Esophagus squamous epithelium (tissue), 5 donors: ENCODE data around the gene SPATA25. TPM values are rescaled to one million over a fixed set of nuclear protein-coding genes. Genes with fewer than 3 reads are reported as not detected.
A peak's percentile ranks its signal among the peaks of the same experiment; 100 is the strongest.

Experiments used
- DNase-seq: peaks from one replicate; lab custom pipeline; 2025; lab: John Stamatoyannopoulos, UW
- H3K27ac ChIP-seq, 4 donors: fragments of 200-600 bp; sonication (generic); one replicate each; pipeline ENCODE4 v1.5.1; 2016 to 2019; ENCODE audit warnings: mild to moderate bottlenecking in 1 of 4
- H3K27me3 ChIP-seq, 4 donors: fragments of 200-600 bp; sonication (generic); 1 replicate in 3 of 4; 2 replicates in 1 of 4; pipeline versions ENCODE4 v1.5.1 to v1.6.0; 2017 to 2021; ENCODE audit warnings: antibody characterized with exemption in 1 of 4
- H3K36me3 ChIP-seq, 3 donors: fragments of 200-600 bp; sonication (generic); one replicate each; pipeline ENCODE4 v1.5.1; 2016 to 2019
- H3K4me1 ChIP-seq, 3 donors: fragments of 200-600 bp; sonication (generic); one replicate each; pipeline ENCODE4 v1.5.1; 2017 to 2019
- H3K4me3 ChIP-seq, 4 donors: fragments of 200-600 bp; sonication (generic); 1 replicate in 3 of 4; 2 replicates in 1 of 4; pipeline ENCODE4 v1.5.1; 2016 to 2019; ENCODE audit warnings: mild to moderate bottlenecking in 2 of 4, moderate library complexity in 1 of 4
- H3K9me3 ChIP-seq, 3 donors: fragments of 200-600 bp; sonication (generic); one replicate each; pipeline ENCODE4 v1.5.1; 2016 to 2019
- POLR2A ChIP-seq, 4 donors: fragments of 450-650 bp; IDR thresholded peaks; one replicate each; pipeline ENCODE4 v1.6.1; 2017; ENCODE audit warnings: antibody characterized with exemption in 4 of 4, mild to moderate bottlenecking in 4 of 4, moderate library complexity in 3 of 4
- WGBS, 2 donors: methylation state at CpG; one replicate each; pipeline ENCODE4 v1.1.5; 2018; 5-methylcytosine and 5-hydroxymethylcytosine counted together
- intact Hi-C: fragments of 100-400 bp; cut with DNase I; formaldehyde crosslinking; loops from one replicate; pipeline ENCODE4 v1.15.0; 2022
- total RNA-seq, 4 donors: library from RNA; depleted of rRNA; stranded (reverse); fragments of >200 nt; gene quantifications; one replicate each; pipeline ENCODE4 v1.1.0, GENCODE V29; 2016
- TF ChIP-seq, protein P1 (sequence below), 6 experiments: fragments of 450-650 bp in 4 of 6; fragments of 200-600 bp in 2 of 6; sonication (generic) in 2 of 6; IDR thresholded peaks; one replicate each; pipeline ENCODE4 v1.5.1; 2016 to 2019; ENCODE audit warnings: antibody characterized with exemption in 6 of 6, mild to moderate bottlenecking in 4 of 6, moderate library complexity in 4 of 6
- donor health status: DM: yes; HTN: yes; CAD: no.

The SPATA25 gene
- total RNA-seq, 4 donors from 2014 or later, result 1.1 to 1.3 TPM; not detected in 2

DNA sequence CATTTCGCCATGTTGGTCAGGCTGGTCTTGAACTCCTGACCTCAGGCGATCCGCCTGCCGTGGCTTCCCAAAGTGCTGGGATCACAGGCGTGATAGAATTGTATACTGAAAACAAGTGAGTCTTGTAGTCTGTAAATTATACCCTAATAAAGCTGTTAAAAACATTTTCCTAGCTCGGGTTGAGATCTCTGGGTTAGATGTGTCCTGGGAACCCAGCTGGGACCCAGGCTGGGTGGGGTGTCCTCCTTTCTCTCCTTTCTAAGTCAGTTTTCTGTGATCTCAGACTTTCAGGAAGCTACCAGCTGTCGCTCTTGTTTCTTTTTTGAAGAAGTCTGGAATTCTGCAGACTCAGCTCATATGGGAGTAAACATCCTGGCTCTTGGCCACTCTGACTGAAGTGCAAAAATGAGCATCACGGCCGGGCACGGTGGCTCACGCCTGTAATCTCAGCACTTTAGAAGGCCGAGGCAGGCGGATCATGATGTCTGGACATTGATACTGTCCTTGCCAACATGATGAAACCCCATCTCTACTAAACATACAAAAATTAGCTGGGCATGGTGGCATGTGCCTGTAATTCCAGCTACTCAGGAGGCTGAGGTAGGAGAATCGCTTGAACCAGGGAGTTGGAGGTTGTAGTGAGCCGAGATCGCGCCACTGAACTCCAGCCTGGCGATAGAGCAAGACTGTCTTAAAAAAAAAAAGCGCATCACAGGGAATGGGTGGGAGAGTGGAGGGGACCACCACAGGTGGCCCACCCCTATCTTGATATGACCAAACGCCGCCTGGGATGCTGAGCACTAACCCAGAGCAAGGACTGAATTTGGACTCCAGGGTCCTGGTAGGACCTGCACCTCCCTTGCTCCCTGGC lies 37.2 kb upstream of the SPATA25 start:
- H3K27me3 ChIP-seq, result no peaks in the 10 kb centered on the region
- 50 to 55% methylated on average over 19 to 20 of the region's 21 CpGs for WGBS, 2 donors
- no peak for TF ChIP-seq POLR2A (IDR thresholded peaks at IDR 0.05)
- TF ChIP-seq, protein P1, sequence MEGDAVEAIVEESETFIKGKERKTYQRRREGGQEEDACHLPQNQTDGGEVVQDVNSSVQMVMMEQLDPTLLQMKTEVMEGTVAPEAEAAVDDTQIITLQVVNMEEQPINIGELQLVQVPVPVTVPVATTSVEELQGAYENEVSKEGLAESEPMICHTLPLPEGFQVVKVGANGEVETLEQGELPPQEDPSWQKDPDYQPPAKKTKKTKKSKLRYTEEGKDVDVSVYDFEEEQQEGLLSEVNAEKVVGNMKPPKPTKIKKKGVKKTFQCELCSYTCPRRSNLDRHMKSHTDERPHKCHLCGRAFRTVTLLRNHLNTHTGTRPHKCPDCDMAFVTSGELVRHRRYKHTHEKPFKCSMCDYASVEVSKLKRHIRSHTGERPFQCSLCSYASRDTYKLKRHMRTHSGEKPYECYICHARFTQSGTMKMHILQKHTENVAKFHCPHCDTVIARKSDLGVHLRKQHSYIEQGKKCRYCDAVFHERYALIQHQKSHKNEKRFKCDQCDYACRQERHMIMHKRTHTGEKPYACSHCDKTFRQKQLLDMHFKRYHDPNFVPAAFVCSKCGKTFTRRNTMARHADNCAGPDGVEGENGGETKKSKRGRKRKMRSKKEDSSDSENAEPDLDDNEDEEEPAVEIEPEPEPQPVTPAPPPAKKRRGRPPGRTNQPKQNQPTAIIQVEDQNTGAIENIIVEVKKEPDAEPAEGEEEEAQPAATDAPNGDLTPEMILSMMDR (IDR thresholded peaks at IDR 0.05), result no peak
- H3K4me3 ChIP-seq, result peak overlapping the region in 1 of 4 donors; percentile 1
- intact Hi-C loops, result no loop called here
- H3K4me1 ChIP-seq, result peaks cover 12 to 51% (median 28%) of the 10 kb centered on the region in 3 donors
- H3K9me3 ChIP-seq, result no peaks in the 10 kb centered on the region
- no peaks in the 10 kb centered on the region for H3K36me3 ChIP-seq
- peak overlapping the region; percentile 28 to 71 (median 56) for H3K27ac ChIP-seq
- no peak for DNase-seq

DNA sequence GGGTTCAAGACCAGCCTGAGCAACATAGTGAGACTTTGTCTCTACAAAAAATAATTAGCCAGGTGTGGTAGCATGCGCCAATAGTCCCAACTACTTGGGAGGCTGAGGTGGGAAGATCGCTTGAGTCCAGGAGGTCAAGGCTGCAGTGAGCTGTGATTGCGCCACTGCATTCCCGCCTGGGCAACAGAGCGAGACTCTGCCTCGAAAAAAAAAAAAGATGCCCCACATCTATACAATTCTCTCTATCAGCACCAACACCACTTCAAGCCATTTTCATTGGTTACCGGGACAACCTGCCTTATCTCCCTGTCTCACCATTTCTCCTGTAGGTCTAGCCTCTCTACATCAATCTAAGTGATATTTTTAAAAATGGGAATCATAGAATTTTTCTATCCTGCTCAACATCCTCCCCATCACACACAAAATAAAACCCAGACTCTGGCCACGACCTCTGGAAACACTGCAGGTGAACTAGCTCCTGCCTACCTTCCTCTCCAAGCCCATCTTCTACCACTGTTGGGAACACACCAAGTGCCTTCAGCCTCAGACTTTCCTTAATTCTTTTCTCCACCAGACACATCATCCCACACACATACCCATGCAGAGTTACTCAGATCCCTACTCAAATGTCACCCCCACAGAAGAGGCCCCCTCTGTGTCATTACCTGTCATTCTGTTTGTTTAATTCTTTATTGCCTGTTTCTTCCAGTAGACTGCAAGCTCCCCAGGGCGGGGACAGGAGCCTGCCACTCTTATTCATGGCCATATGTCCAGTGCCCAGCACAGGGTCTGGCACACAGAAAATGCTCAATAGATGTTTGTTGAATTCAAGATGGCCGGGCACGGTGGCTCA lies 34.1 kb upstream of the SPATA25 start:
- H3K4me1 ChIP-seq, result peaks cover 12 to 78% (median 44%) of the 10 kb centered on the region in 3 donors
- no peak for DNase-seq
- no peaks in the 10 kb centered on the region for H3K9me3 ChIP-seq
- no peaks in the 10 kb centered on the region for H3K27me3 ChIP-seq
- peak overlapping the region in 1 of 4 donors; percentile 86 for H3K27ac ChIP-seq
- H3K4me3 ChIP-seq, result no peak overlapping the region
- TF ChIP-seq, protein P1 (IDR thresholded peaks at IDR 0.05), result no peak
- no peak for TF ChIP-seq POLR2A (IDR thresholded peaks at IDR 0.05)
- intact Hi-C loops, result no loop called here
- WGBS, 2 donors, result 77 to 81% methylated on average over 11 of the region's 11 CpGs
- H3K36me3 ChIP-seq, result no peaks in the 10 kb centered on the region

DNA sequence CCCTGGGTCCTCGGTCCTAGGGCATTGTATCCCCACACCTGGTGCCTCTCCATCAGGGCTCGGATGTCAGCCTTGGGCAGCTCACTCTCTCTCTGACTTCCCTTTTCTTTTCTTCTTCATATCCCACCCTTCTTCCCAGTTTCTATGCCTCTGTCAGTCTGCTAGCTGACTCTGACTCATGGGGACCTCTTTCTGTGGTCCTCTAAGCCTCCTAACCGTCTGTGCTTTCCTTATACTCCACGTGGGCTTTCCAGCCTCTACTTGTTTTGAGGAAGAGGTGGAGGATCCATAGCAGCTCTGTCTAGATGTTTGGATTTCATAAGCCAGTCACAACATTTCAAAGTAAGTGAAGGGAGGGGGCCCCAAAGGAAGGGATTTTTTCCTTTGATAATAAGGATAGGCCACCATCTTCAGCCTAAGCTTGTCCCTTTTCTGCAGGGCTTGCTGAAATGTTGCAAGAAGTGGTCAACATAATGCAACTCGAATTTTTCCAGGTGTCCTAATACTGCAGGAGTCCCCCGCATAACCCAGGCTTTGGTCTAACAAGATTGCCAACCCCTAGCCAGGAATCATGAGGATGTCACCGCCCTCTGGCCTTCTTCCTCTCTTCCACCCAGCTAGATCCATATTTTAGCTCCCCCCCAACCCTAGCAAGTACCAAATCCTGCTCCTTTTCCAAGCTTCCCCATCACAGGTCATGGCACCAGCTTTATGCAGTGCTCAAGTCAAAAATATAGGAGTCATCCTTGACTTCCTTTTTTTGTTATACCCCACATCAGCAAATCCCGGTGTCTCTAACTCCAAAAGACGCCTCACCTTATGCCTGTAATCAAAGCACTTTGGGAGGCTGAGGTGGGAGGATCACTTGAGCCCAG lies 33.3 kb upstream of the SPATA25 start:
- TF ChIP-seq, protein P1 (IDR thresholded peaks at IDR 0.05), result no peak
- TF ChIP-seq POLR2A (IDR thresholded peaks at IDR 0.05), result no peak
- intact Hi-C loops, result no loop called here
- H3K27me3 ChIP-seq, result no peaks in the 10 kb centered on the region
- H3K36me3 ChIP-seq, result no peaks in the 10 kb centered on the region
- no peak for DNase-seq
- peaks cover 12 to 77% (median 44%) of the 10 kb centered on the region in 3 donors for H3K4me1 ChIP-seq
- H3K27ac ChIP-seq, result peak overlapping the region in 3 of 4 donors; percentile 62 to 86 (median 63)
- 64 to 65% methylated on average over 9 of the region's 9 CpGs for WGBS, 2 donors
- H3K4me3 ChIP-seq, result no peak overlapping the region
- H3K9me3 ChIP-seq, result no peaks in the 10 kb centered on the region

DNA sequence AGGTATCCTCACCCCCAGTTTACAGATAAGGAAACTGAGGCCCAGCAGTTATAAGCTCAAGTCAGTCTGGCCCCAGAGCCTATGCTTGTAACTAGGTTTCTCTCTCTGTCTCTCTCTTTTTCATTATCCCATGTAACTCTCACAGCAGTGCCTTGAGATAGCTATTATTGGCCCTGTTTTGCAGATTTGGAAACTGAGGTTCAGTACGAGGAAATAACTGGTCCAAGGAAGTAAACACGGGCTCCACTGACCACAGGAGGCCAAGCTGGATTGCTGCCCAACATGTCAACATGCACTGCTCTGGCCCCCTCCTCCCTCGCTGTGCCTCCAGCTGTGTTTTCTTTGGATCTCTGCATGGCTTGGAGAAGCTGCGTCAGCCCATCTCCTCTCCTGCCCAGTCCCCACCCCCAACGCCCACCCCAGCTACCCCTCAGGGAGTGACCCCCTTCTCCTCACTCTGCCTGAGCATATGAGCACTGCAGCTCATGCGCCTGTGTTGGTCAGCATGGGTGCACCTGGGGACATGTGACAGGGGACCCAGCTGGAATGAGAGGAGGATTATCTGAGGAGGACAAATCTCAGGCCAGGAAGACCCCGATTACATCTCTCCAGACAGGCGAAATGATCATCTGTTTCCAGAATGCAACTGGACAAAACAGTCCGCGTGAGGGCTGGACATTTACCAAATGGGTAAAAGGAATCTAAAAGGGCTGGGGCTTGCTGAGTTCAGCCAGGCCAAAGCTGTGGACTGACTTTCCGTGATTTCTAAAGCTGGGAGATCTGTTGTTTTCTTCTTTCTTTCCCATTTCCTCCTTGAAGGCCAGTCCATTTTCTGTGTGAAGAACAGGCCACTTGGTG lies 32.3 kb upstream of the SPATA25 start:
- WGBS, 2 donors, result 55 to 64% methylated on average over 7 of the region's 11 CpGs
- Histone ChIP-seq H3K27ac (peak overlapping the region; percentile 30 to 86 (median 62)), H3K9me3 (no peaks in the 10 kb centered on the region), H3K36me3 (no peaks in the 10 kb centered on the region), H3K4me1 (peaks cover 8 to 68% (median 42%) of the 10 kb centered on the region in 3 donors), H3K27me3 (no peaks in the 10 kb centered on the region), H3K4me3 (no peak overlapping the region)
- intact Hi-C loops, result no loop called here
- DNase-seq, result no peak
- no peak for TF ChIP-seq POLR2A (IDR thresholded peaks at IDR 0.05)
- TF ChIP-seq, protein P1 (IDR thresholded peaks at IDR 0.05), result no peak
